AG04450 (cell line): ENCODE measurements around the gene C1QTNF8. TPM values are rescaled to one million over a fixed set of nuclear protein-coding genes. Genes with fewer than 3 reads are reported as not detected.

Experiments used
- CTCF ChIA-PET: fragments of 300-600, 350-600 bp; formaldehyde crosslinking; extraction: SDS; loops from one replicate; lab custom pipeline; 2022; ENCODE audit warnings: antibody characterized with exemption, inconsistent platforms; lab: Charles Lee
- POLR2A ChIA-PET: fragments of 350-600 bp; formaldehyde crosslinking; extraction: SDS; loops from one replicate; lab custom pipeline; 2021; ENCODE audit warnings: antibody characterized with exemption, inconsistent platforms; lab: Yijun Ruan, JAX
- DNase-seq: peaks from one replicate; pipeline ENCODE4 v3.0.0-alpha.2; 2011; ENCODE audit warnings: low read depth, low spot score
- H3K27ac ChIP-seq: one replicate; pipeline ENCODE4 v1.5.1; 2012; ENCODE audit warnings: low read depth, low read length, control low read depth
- H3K27me3 ChIP-seq: one replicate; pipeline ENCODE4 v1.6.0; 2012; ENCODE audit warnings: low read length; ENCODE audit not compliant: control insufficient read depth, insufficient read depth
- H3K4me3 ChIP-seq: 2 replicates; pipeline ENCODE4 v1.5.1; 2011; ENCODE audit warnings: mild to moderate bottlenecking, low read depth, low read length, control low read depth
- H3K9me3 ChIP-seq: 2 replicates; pipeline ENCODE4 v1.5.1; 2012; ENCODE audit warnings: low read length; ENCODE audit not compliant: control insufficient read depth, insufficient read depth
- CTCF ChIP-seq: IDR thresholded peaks from 2 replicates; pipeline ENCODE4 v1.5.1; 2011; ENCODE audit warnings: low read depth, low read length, control low read depth, inconsistent platforms
- polyA plus RNA-seq: library from polyadenylated mRNA; depleted of rRNA; stranded (reverse); fragments of >200 nt; gene quantifications from 2 replicates; pipeline ENCODE4 v1.2.3, GENCODE V29; 2011; rRNA removed

Gene C1QTNF8
- polyA plus RNA-seq, 1 experiment, result not detected

- ChIA-PET POLR2A (interaction anchor here (0.6 kb wide), 1 partner anchor 24 kb away, joined by 3 read pairs; no protein-coding TSS in a partner anchor), CTCF (no interaction called here)
- peaks cover 33% of the 10 kb centered on the region for H3K9me3 ChIP-seq
- peaks cover 5% of the 10 kb centered on the region for H3K27me3 ChIP-seq
- DNase-seq, result no peak
- H3K4me3 ChIP-seq, result no peak overlapping the region
- H3K27ac ChIP-seq, result no peak overlapping the region
- no peak for TF ChIP-seq CTCF
Measured at GRCh38 chr16:1038932-1039331, 57.1 kb downstream of the C1QTNF8 start.

Other genes starting within 250 kb of the C1QTNF8 start
- 11.8 and 15.1 TPM in 2 replicates for gene LMF1, start 125.3 kb downstream of the C1QTNF8 start, polyA plus RNA-seq
- 0.04 TPM in 1 of 2 replicates, not detected in the other for gene SOX8, start 114.5 kb downstream of the C1QTNF8 start, polyA plus RNA-seq
- not detected in 2 replicates for gene SSTR5, start 23.5 kb downstream of the C1QTNF8 start, polyA plus RNA-seq
- gene CACNA1H, start 56.9 kb upstream of the C1QTNF8 start, polyA plus RNA-seq, result 1.5 and 2.1 TPM in 2 replicates
- gene TPSG1, start 129.0 kb upstream of the C1QTNF8 start, polyA plus RNA-seq, result not detected in 2 replicates
- gene TPSB2, start 133.9 kb upstream of the C1QTNF8 start, polyA plus RNA-seq, result not detected in 2 replicates
- gene TPSAB1, start 144.5 kb upstream of the C1QTNF8 start, polyA plus RNA-seq, result not detected in 2 replicates
- not detected in 2 replicates for gene TPSD1, start 159.8 kb upstream of the C1QTNF8 start, polyA plus RNA-seq
- gene UBE2I, start 213.4 kb upstream of the C1QTNF8 start, polyA plus RNA-seq, result 148 and 165 TPM in 2 replicates
- gene BAIAP3, start 237.4 kb upstream of the C1QTNF8 start, polyA plus RNA-seq, result 0.19 and 0.38 TPM in 2 replicates